HepG2 (cell line): ENCODE data around the gene WWP2. TPM values are rescaled to one million over a fixed set of nuclear protein-coding genes. Genes with fewer than 3 reads are reported as not detected.
A peak's percentile ranks its signal among the peaks of the same experiment; 100 is the strongest.

Experiments
- ARNT2 ChIP-seq: sonication (generic); formaldehyde crosslinking; IDR thresholded peaks from 2 replicates; pipeline ENCODE4 v1.8.0; 2022; ENCODE audit warnings: mild to moderate bottlenecking, low read depth, missing genetic modification reagents, moderate library complexity
- GPBP1L1 ChIP-seq: sonication (generic); formaldehyde crosslinking; IDR thresholded peaks from 2 replicates; pipeline ENCODE4 v1.5.0; 2020; ENCODE audit warnings: mild to moderate bottlenecking, missing genetic modification reagents
- MXD3 ChIP-seq: IDR thresholded peaks from 2 replicates; pipeline ENCODE4 v1.6.1; 2016; ENCODE audit warnings: mild to moderate bottlenecking, missing biosample characterization, missing genetic modification reagents
- MYC ChIP-seq: sonication (generic); formaldehyde crosslinking; IDR thresholded peaks from 2 replicates; pipeline ENCODE4 v1.9.0; 2021; ENCODE audit warnings: missing genetic modification reagents, borderline replicate concordance
- SAP130 ChIP-seq: IDR thresholded peaks from 2 replicates; pipeline ENCODE4 v1.6.1; 2016; ENCODE audit warnings: low read depth
- ZBTB46 ChIP-seq: sonication (generic); formaldehyde crosslinking; IDR thresholded peaks from 2 replicates; pipeline ENCODE4 v1.4.0; 2020; ENCODE audit warnings: mild to moderate bottlenecking, missing genetic modification reagents, borderline replicate concordance
- ZGPAT ChIP-seq: IDR thresholded peaks from 2 replicates; pipeline ENCODE4 v1.6.1; 2016; ENCODE audit warnings: mild to moderate bottlenecking
- ZNF567 ChIP-seq: sonication (generic); formaldehyde crosslinking; IDR thresholded peaks from 2 replicates; pipeline ENCODE4 v1.8.1; 2023; ENCODE audit warnings: mild to moderate bottlenecking, missing genetic modification reagents, borderline replicate concordance
- ZNF687 ChIP-seq: sonication (generic); formaldehyde crosslinking; IDR thresholded peaks from 2 replicates; pipeline ENCODE4 v1.5.1; 2020; ENCODE audit warnings: mild to moderate bottlenecking, missing genetic modification reagents, moderate library complexity
- ZNF710 ChIP-seq: sonication (generic); formaldehyde crosslinking; IDR thresholded peaks from 2 replicates; pipeline ENCODE4 v1.5.0; 2020; ENCODE audit warnings: mild to moderate bottlenecking, missing genetic modification reagents, borderline replicate concordance
- polyA plus RNA-seq, 8 experiments: library from polyadenylated mRNA; depleted of rRNA in 3 of 8; stranded (reverse) in 7 of 8; unstranded in 1 of 8; fragments of >200 nt; fragmentation: Illumina TruSeq in 4 of 8; extraction: Trizol in 4 of 8; gene quantifications; 2 replicates each; pipeline versions ENCODE4 v1.2.1 to v1.2.3, GENCODE V29; 2011 to 2016; ENCODE audit warnings: low read depth in 4 of 8, missing spikeins in 1 of 8, mixed read lengths in 1 of 8; ENCODE audit not compliant: insufficient read depth in 1 of 8
- total RNA-seq, 5 experiments: library from RNA; depleted of rRNA; stranded (reverse); fragments of >200 nt; fragmentation: Illumina TruSeq; extraction: Trizol; gene quantifications; 2 replicates each; pipeline ENCODE4 v1.2.3, GENCODE V29; 2016; ENCODE audit warnings: low read depth in 1 of 5

Gene WWP2
- total and polyA plus RNA-seq, 2 of the 13 experiments (the other 11 are each of a cell fraction or from before 2014, with no cell fraction given): 11.4 to 28.2 TPM

- TF ChIP-seq GPBP1L1 (CRISPR knock-in tag) (no peak), ZNF567 (CRISPR knock-in tag) (no peak; the same call in 1 of the 2 replicates), ZNF710 (CRISPR knock-in tag) (peak; percentile 64; the same call in 1 of the 2 replicates), ARNT2 (0 out of 2 replicates have a peak, but pooled peaks have one; percentile 42), MXD3 (CRISPR knock-in tag) (no peak), MYC (CRISPR knock-in tag) (peak; percentile 39; the same call in 1 of the 2 replicates), SAP130 (no peak; the same call in none of the 2 replicates), ZNF687 (CRISPR knock-in tag) (peak; percentile 94), ZGPAT (CRISPR knock-in tag) (no peak), ZBTB46 (CRISPR knock-in tag) (no peak)
Observed at GRCh38 chr16:69833357-69834282, 71.5 kb downstream of the WWP2 start (continued).
